T-helper 2 cell treated with Interferon-gamma antibody and Interleukin-4, amounts not matched to agents 100 ng/mL and 5 ng/mL, for 36 hours (primary cell): ENCODE data around the gene UBE2O. TPM values are rescaled to one million over a fixed set of nuclear protein-coding genes. Genes with fewer than 3 reads are reported as not detected.

Experiments used
- intact Hi-C: fragments of 100-400 bp; cut with micrococcal nuclease; formaldehyde crosslinking; loops from one replicate; pipeline ENCODE4 v1.15.1; 2023
- total RNA-seq: library from RNA; stranded (reverse); gene quantifications from 2 replicates; pipeline ENCODE4 v1.2.3, GENCODE V29; 2022

The UBE2O gene
- total RNA-seq, 1 donor from 2014 or later: 40.6 TPM

GRCh38 chr17:76442341-76443338 lies 10.3 kb downstream of the UBE2O start:
- intact Hi-C loops: no loop called here

- intact Hi-C loops: no loop called here
These were observed 11.1 kb downstream of the UBE2O start for GRCh38 chr17:76441686-76442340.

GRCh38 chr17:76440751-76441362 lies 12.1 kb downstream of the UBE2O start:
- intact Hi-C loops: no loop called here

- intact Hi-C loops: no loop called here
These were observed 13.5 kb downstream of the UBE2O start for GRCh38 chr17:76439314-76439928.

GRCh38 chr17:76438906-76439305 lies 14.0 kb downstream of the UBE2O start:
- intact Hi-C loops: no loop called here

- intact Hi-C loops: no loop called here
These were observed 15.2 kb downstream of the UBE2O start for GRCh38 chr17:76437467-76438402.

GRCh38 chr17:76435751-76436150 lies 17.2 kb downstream of the UBE2O start:
- intact Hi-C loops: no loop called here

- intact Hi-C loops: no loop called here
These were observed 18.1 kb downstream of the UBE2O start for GRCh38 chr17:76434870-76435269.

GRCh38 chr17:76433693-76434092 lies 19.3 kb downstream of the UBE2O start:
- intact Hi-C loops: no loop called here

GRCh38 chr17:76432712-76433336 lies 20.1 kb downstream of the UBE2O start:
- intact Hi-C loops: no loop called here

- intact Hi-C loops: no loop called here
These were observed 20.9 kb downstream of the UBE2O start for GRCh38 chr17:76432004-76432403.

- intact Hi-C loops: no loop called here
These were observed 21.4 kb downstream of the UBE2O start for GRCh38 chr17:76431509-76431908.

- intact Hi-C loops: no loop called here
These were observed 24.4 kb downstream of the UBE2O start for GRCh38 chr17:76428511-76428910.

- intact Hi-C loops: no loop called here
These were observed 25.3 kb downstream of the UBE2O start for GRCh38 chr17:76427501-76428231.

GRCh38 chr17:76426853-76427252 lies 26.1 kb downstream of the UBE2O start:
- intact Hi-C loops: no loop called here

- intact Hi-C loops: no loop called here
These were observed 30.1 kb downstream of the UBE2O start for GRCh38 chr17:76422860-76423259.

- intact Hi-C loops: no loop called here
These were observed 30.5 kb downstream of the UBE2O start for GRCh38 chr17:76422406-76422805.

GRCh38 chr17:76421044-76421407 lies 31.9 kb downstream of the UBE2O start:
- intact Hi-C loops: no loop called here

GRCh38 chr17:76420356-76421043 lies 32.5 kb downstream of the UBE2O start:
- intact Hi-C loops: no loop called here
